WTC11 (cell line): Measurements from ENCODE around the gene GPBP1L1. TPM values are rescaled to one million over a fixed set of nuclear protein-coding genes. Genes with fewer than 3 reads are reported as not detected.

Experiments
- ATAC-seq: fragments of 200-7000 bp; cut with Tn5 transposase; 2 replicates; pipeline ENCODE4 v1.10.0; 2021; ENCODE audit warnings: mild to moderate bottlenecking, moderate library complexity
- CTCF ChIA-PET: fragments of 300-600 bp; sonication (Branson Sonifier 250); formaldehyde crosslinking; loops from one replicate; lab custom pipeline; 2021; ENCODE audit warnings: antibody characterized with exemption; lab: Charles Lee
- POLR2A ChIA-PET: fragments of 350-600 bp; sonication (Branson Sonifier 250); formaldehyde crosslinking; loops from one replicate; lab custom pipeline; 2021; ENCODE audit warnings: antibody characterized with exemption; lab: Charles Lee
- DNase-seq: peaks from one replicate; pipeline ENCODE4 v3.0.0; 2021; ENCODE audit warnings: low spot score
- H3K27ac Mint-ChIP-seq: 2 replicates; pipeline ENCODE4 v1.8.0; 2021; ENCODE audit warnings: mixed read lengths
- H3K27me3 Mint-ChIP-seq: 2 replicates; pipeline ENCODE4 v1.8.0; 2021; ENCODE audit warnings: low read depth, mild to moderate bottlenecking, moderate library complexity, mixed read lengths
- H3K36me3 Mint-ChIP-seq: 2 replicates; pipeline ENCODE4 v1.8.0; 2021; ENCODE audit warnings: mixed read lengths
- H3K4me1 Mint-ChIP-seq: 2 replicates; pipeline ENCODE4 v1.8.0; 2022; ENCODE audit warnings: mixed read lengths
- H3K4me3 Mint-ChIP-seq: 2 replicates; pipeline ENCODE4 v1.8.0; 2021; ENCODE audit warnings: mild to moderate bottlenecking, moderate library complexity, mixed read lengths
- H3K9me3 Mint-ChIP-seq: 2 replicates; pipeline ENCODE4 v1.8.0; 2021; ENCODE audit warnings: mixed read lengths
- AR ChIP-seq: fragments of 250-450 bp; sonication (Bioruptor Pico); IDR thresholded peaks from 2 replicates; pipeline ENCODE4 v1.9.0; 2021; ENCODE audit warnings: mild to moderate bottlenecking
- FOXJ3 ChIP-seq: sonication (generic); formaldehyde crosslinking; IDR thresholded peaks from 2 replicates; pipeline ENCODE4 v1.9.0; 2021; ENCODE audit warnings: missing genetic modification reagents, mild to moderate bottlenecking, borderline replicate concordance
- FOXP4 ChIP-seq: sonication (generic); formaldehyde crosslinking; IDR thresholded peaks from 2 replicates; pipeline ENCODE4 v1.8.0; 2022; ENCODE audit warnings: mild to moderate bottlenecking, missing genetic modification reagents
- HMGXB4 ChIP-seq: sonication (generic); formaldehyde crosslinking; IDR thresholded peaks from 2 replicates; pipeline ENCODE4 v1.8.1; 2023; ENCODE audit warnings: mild to moderate bottlenecking, moderate library complexity, missing genetic modification reagents
- NFE2L1 ChIP-seq: sonication (generic); formaldehyde crosslinking; IDR thresholded peaks from 2 replicates; pipeline ENCODE4 v1.8.1; 2023; ENCODE audit warnings: missing genetic modification reagents
- NR1H2 ChIP-seq: sonication (generic); formaldehyde crosslinking; IDR thresholded peaks from 2 replicates; pipeline ENCODE4 v1.9.0; 2021; ENCODE audit warnings: mild to moderate bottlenecking, moderate library complexity, missing genetic modification reagents
- TEAD4 ChIP-seq: sonication (generic); formaldehyde crosslinking; IDR thresholded peaks from 2 replicates; pipeline ENCODE4 v1.8.0; 2022; ENCODE audit warnings: mild to moderate bottlenecking, missing genetic modification reagents
- ZBTB43 ChIP-seq: sonication (generic); formaldehyde crosslinking; IDR thresholded peaks from 2 replicates; pipeline ENCODE4 v1.8.1; 2023; ENCODE audit warnings: mild to moderate bottlenecking, missing genetic modification reagents
- ZNF121 ChIP-seq: sonication (generic); formaldehyde crosslinking; IDR thresholded peaks from 2 replicates; pipeline ENCODE4 v1.8.0; 2023; ENCODE audit warnings: missing genetic modification reagents
- ZNF416 ChIP-seq: fragments of 250-450 bp; sonication (Bioruptor Pico); IDR thresholded peaks from 2 replicates; pipeline ENCODE4 v1.9.0; 2021; ENCODE audit warnings: mild to moderate bottlenecking, inconsistent platforms
- ZNF512 ChIP-seq: sonication (generic); formaldehyde crosslinking; IDR thresholded peaks from 2 replicates; pipeline ENCODE4 v1.8.1; 2022; ENCODE audit warnings: missing genetic modification reagents, borderline replicate concordance
- ZNF671 ChIP-seq: fragments of 250-450 bp; sonication (Bioruptor Pico); IDR thresholded peaks from 2 replicates; pipeline ENCODE4 v1.8.0; 2021; ENCODE audit warnings: mild to moderate bottlenecking
- total RNA-seq: library from RNA; stranded (reverse); gene quantifications from 3 replicates; pipeline ENCODE4 v1.2.3, GENCODE V29; 2021
- TF ChIP-seq, protein P1 (sequence below): sonication (generic); formaldehyde crosslinking; IDR thresholded peaks from 2 replicates; pipeline ENCODE4 v1.8.1; 2022; ENCODE audit warnings: low read depth, missing genetic modification reagents, borderline replicate concordance

The GPBP1L1 gene
- total RNA-seq, 1 experiment from 2014 or later: 126 TPM

- peak; percentile 70; the same call in 1 of the 2 replicates for TF ChIP-seq AR (CRISPR knock-in tag)
- TF ChIP-seq ZNF121 (CRISPR knock-in tag): no peak
- peak; percentile 16; the same call in 1 of the 2 replicates for TF ChIP-seq HMGXB4 (CRISPR knock-in tag)
- TF ChIP-seq ZNF416 (CRISPR knock-in tag): no peak
- TF ChIP-seq NFE2L1 (CRISPR knock-in tag): 0 out of 2 replicates have a peak, but pooled peaks have one; percentile 61
- TF ChIP-seq NR1H2 (CRISPR knock-in tag): no peak
- TF ChIP-seq, protein P1, sequence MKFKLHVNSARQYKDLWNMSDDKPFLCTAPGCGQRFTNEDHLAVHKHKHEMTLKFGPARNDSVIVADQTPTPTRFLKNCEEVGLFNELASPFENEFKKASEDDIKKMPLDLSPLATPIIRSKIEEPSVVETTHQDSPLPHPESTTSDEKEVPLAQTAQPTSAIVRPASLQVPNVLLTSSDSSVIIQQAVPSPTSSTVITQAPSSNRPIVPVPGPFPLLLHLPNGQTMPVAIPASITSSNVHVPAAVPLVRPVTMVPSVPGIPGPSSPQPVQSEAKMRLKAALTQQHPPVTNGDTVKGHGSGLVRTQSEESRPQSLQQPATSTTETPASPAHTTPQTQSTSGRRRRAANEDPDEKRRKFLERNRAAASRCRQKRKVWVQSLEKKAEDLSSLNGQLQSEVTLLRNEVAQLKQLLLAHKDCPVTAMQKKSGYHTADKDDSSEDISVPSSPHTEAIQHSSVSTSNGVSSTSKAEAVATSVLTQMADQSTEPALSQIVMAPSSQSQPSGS (CRISPR knock-in tag): no peak
- no peak for TF ChIP-seq TEAD4
- no peak for TF ChIP-seq ZNF512
- TF ChIP-seq ZNF671 (CRISPR knock-in tag): no peak
- 0 out of 2 replicates have a peak, but pooled peaks have one; percentile 62 for TF ChIP-seq ZBTB43 (CRISPR knock-in tag)
- TF ChIP-seq FOXJ3 (CRISPR knock-in tag): no peak
- TF ChIP-seq FOXP4 (CRISPR knock-in tag): no peak; the same call in 1 of the 2 replicates
- TF ChIP-seq, all 79 proteins: peak for 13
These were observed at the start of gene GPBP1L1 (continued) for GRCh38 chr1:45686288-45687013.

DNA sequence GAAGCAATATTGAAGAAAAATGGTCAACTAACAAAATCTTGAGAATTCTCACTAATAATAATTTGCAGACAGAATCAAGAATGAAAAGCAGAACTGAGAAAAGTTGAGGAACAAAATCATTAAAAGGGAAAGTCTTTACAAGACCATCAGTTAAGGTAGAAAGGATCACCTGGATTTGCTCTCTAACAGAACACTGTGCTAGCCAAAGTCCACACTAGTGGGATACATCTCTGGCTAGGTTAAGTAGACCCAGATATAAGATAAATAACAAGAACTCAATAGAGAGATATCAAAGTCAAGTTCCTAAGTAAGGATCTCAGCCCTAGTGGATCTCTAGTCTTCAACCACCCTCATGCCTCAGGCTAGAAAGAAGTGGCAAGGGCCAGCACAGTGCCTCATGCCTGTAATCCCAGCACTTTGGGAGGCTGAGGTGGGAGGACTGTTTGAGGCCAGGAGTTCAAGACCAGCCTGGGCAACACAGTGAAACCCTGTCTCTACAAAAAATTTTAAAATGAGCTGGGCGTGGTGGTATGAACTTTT is 44.5 kb upstream of the GPBP1L1 start:
- no peaks in the 10 kb centered on the region for H3K36me3 Mint-ChIP-seq
- ATAC-seq (no peak), DNase-seq (no peak)
- H3K9me3 Mint-ChIP-seq: no peaks in the 10 kb centered on the region
- H3K27me3 Mint-ChIP-seq: no peaks in the 10 kb centered on the region
- peaks cover 8% of the 10 kb centered on the region for H3K4me1 Mint-ChIP-seq
- H3K27ac Mint-ChIP-seq: no peak overlapping the region
- no peak overlapping the region for H3K4me3 Mint-ChIP-seq
- ChIA-PET POLR2A (no interaction called here), CTCF (no interaction called here)
- TF ChIP-seq ZBTB43 (CRISPR knock-in tag): no peak
